Trophoblast cell (in vitro differentiated cells and primary cell): Measurements from ENCODE around the gene GEMIN5.
"Not testable (repeated sequence)": the region's sequence is repeated elsewhere in the genome, so short reads cannot be mapped to it uniquely, and the experiment has no call there.

Experiments
- DNase-seq, 2 donors: peaks; one replicate each; pipeline ENCODE4 v3.0.0-alpha.2; 2016
- H2AFZ ChIP-seq: 2 replicates; pipeline ENCODE4 v1.6.1; 2013; ENCODE audit warnings: low read length, moderate library complexity, mild to moderate bottlenecking; ENCODE audit not compliant: insufficient read depth, poor library complexity
- H2AK5ac ChIP-seq: 2 replicates; pipeline ENCODE4 v1.6.1; 2013; ENCODE audit warnings: mild to moderate bottlenecking, low read length
- H2BK120ac ChIP-seq: 2 replicates; pipeline ENCODE4 v1.6.1; 2013; ENCODE audit warnings: low read length, mild to moderate bottlenecking, moderate library complexity; ENCODE audit not compliant: insufficient read depth, poor library complexity
- H2BK12ac ChIP-seq: 2 replicates; pipeline ENCODE4 v1.6.1; 2013; ENCODE audit warnings: mild to moderate bottlenecking, low read length, moderate library complexity
- H2BK5ac ChIP-seq: 2 replicates; pipeline ENCODE4 v1.6.1; 2013; ENCODE audit warnings: low read length, low read depth, moderate library complexity, mild to moderate bottlenecking; ENCODE audit not compliant: poor library complexity
- H3K14ac ChIP-seq: 2 replicates; pipeline ENCODE4 v1.6.1; 2013; ENCODE audit warnings: mild to moderate bottlenecking, low read length
- H3K18ac ChIP-seq: 2 replicates; pipeline ENCODE4 v1.6.1; 2013; ENCODE audit warnings: mild to moderate bottlenecking, low read length
- H3K23ac ChIP-seq: 2 replicates; pipeline ENCODE4 v1.6.1; 2013; ENCODE audit warnings: low read length
- H3K27ac ChIP-seq: 2 replicates; pipeline ENCODE4 v1.5.1; 2013; ENCODE audit warnings: low read depth, mild to moderate bottlenecking, inconsistent platforms, low read length, moderate library complexity
- H3K27me3 ChIP-seq: 2 replicates; pipeline ENCODE4 v1.6.1; 2013; ENCODE audit warnings: inconsistent platforms, mild to moderate bottlenecking, low read length, moderate library complexity; ENCODE audit not compliant: insufficient read depth
- H3K36me3 ChIP-seq, 2 experiments: 1 replicate in 1 of 2; 2 replicates in 1 of 2; pipeline ENCODE4 v1.6.1; 2013; ENCODE audit warnings: low read length in 2 of 2, mild to moderate bottlenecking in 2 of 2, moderate library complexity in 1 of 2; ENCODE audit not compliant: insufficient read depth in 2 of 2, control insufficient read depth in 1 of 2
- H3K4ac ChIP-seq: 2 replicates; pipeline ENCODE4 v1.6.1; 2013; ENCODE audit warnings: low read depth, mild to moderate bottlenecking, low read length, moderate library complexity
- H3K4me1 ChIP-seq, 2 experiments: 1 replicate in 1 of 2; 2 replicates in 1 of 2; pipeline ENCODE4 v1.6.1; 2013; ENCODE audit warnings: low read length in 2 of 2, mild to moderate bottlenecking in 2 of 2, moderate library complexity in 1 of 2; ENCODE audit not compliant: insufficient read depth in 2 of 2, control insufficient read depth in 1 of 2
- H3K4me2 ChIP-seq: 2 replicates; pipeline ENCODE4 v1.6.1; 2013; ENCODE audit warnings: inconsistent platforms, mild to moderate bottlenecking, low read length, moderate library complexity
- H3K4me3 ChIP-seq: 2 replicates; pipeline ENCODE4 v1.5.1; 2013; ENCODE audit warnings: mild to moderate bottlenecking, low read depth, low read length, inconsistent platforms
- H3K79me1 ChIP-seq: one replicate; pipeline ENCODE4 v1.6.1; 2013; ENCODE audit warnings: low read length
- H3K79me2 ChIP-seq: 2 replicates; pipeline ENCODE4 v1.6.1; 2013; ENCODE audit warnings: low read length, mild to moderate bottlenecking; ENCODE audit not compliant: control insufficient read depth, insufficient read depth, poor library complexity
- H3K9ac ChIP-seq: 2 replicates; pipeline ENCODE4 v1.6.1; 2013; ENCODE audit warnings: mild to moderate bottlenecking, low read length
- H3K9me3 ChIP-seq: 2 replicates; pipeline ENCODE4 v1.6.1; 2013; ENCODE audit warnings: low read depth, mild to moderate bottlenecking, control low read depth, inconsistent platforms, low read length; ENCODE audit not compliant: insufficient read depth
- H4K12ac ChIP-seq: 2 replicates; pipeline ENCODE4 v1.6.1; 2013; ENCODE audit warnings: low read depth, mild to moderate bottlenecking, low read length, moderate library complexity
- H4K8ac ChIP-seq: 2 replicates; pipeline ENCODE4 v1.6.1; 2013; ENCODE audit warnings: low read depth, mild to moderate bottlenecking, low read length, moderate library complexity
- H4K91ac ChIP-seq: one replicate; pipeline ENCODE4 v1.6.1; 2013; ENCODE audit warnings: low read depth, mild to moderate bottlenecking, low read length, moderate library complexity
- WGBS: extraction: QIAGEN DNeasy Blood & Tissue Kit; methylation state at CpG from one replicate; pipeline ENCODE4 v1.1.7; 2013; ENCODE audit warnings: missing lambda C conversion rate; ENCODE audit not compliant: insufficient read length, insufficient coverage; ENCODE audit errors: extremely low coverage; 5-methylcytosine and 5-hydroxymethylcytosine counted together

GEMIN5 gene

DNA sequence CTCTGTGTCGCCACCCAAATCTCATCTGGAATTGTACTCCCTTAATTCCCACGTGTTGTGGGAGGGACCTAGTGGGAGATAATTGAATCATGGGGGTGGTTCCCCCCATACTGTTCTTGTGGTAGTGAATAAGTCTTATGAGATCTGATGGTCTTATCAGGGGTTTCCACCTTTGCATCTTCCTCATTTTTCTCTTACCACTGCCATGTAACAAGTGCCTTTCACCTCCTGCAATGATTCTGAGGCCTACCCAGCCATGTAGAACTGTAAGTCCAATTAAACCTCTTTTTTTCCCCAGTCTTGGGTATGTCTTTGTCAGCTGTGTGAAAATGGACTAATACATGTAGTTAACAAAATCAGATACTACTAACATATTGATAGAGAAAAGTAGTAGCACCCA, 40.3 kb upstream of the GEMIN5 start:
- H2BK12ac ChIP-seq, H3K4me1 ChIP-seq, DNase-seq, H3K79me1 ChIP-seq, H3K4me3 ChIP-seq, H3K4ac ChIP-seq, H3K27me3 ChIP-seq, H3K14ac ChIP-seq, H3K9ac ChIP-seq, H2BK120ac ChIP-seq, H2AK5ac ChIP-seq, H3K9me3 ChIP-seq, H3K18ac ChIP-seq, H3K23ac ChIP-seq, H3K27ac ChIP-seq, H2BK5ac ChIP-seq, H3K4me2 ChIP-seq, H2AFZ ChIP-seq, H3K79me2 ChIP-seq, H4K8ac ChIP-seq, H4K12ac ChIP-seq, H4K91ac ChIP-seq, H3K36me3 ChIP-seq: not testable (repeated sequence)
- WGBS: no CpG with 5 or more reads among the region's 2 CpGs

DNA sequence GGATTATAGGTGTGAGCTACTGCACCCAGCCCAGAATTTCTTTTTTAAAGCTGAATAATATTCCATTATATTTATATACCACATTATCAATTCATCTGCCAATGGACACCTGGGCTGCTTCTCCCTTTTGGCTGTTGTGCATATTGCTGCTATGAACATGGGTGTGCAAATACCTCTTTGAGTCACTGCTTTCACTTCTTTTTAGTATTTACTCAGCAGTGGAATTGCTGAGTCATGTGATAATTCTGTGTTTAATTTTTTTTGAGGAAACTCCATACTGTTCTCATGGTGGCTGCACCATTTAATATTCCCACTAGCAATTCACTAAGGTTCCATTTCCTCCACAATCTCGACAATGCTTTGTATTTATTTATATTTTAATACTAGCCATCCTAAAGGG, 39.4 kb upstream of the GEMIN5 start:
- Histone ChIP-seq H3K79me1 (no peaks in the 10 kb centered on the region), H3K14ac (no peak overlapping the region), H3K79me2 (no peaks in the 10 kb centered on the region), H3K9me3 (no peaks in the 10 kb centered on the region), H3K4me1 (no peaks in the 10 kb centered on the region), H2AFZ (no peak overlapping the region), H3K4me2 (no peak overlapping the region), H2BK12ac (no peak overlapping the region), H3K4ac (no peak overlapping the region), H3K9ac (no peak overlapping the region), H3K18ac (no peak overlapping the region), H2BK120ac (no peak overlapping the region), H2AK5ac (no peak overlapping the region), H4K8ac (no peak overlapping the region), H2BK5ac (no peak overlapping the region), H3K4me3 (no peak overlapping the region), H4K12ac (no peak overlapping the region), H3K27ac (no peak overlapping the region), H3K36me3 (no peaks in the 10 kb centered on the region), H4K91ac (no peak overlapping the region), H3K23ac (no peak overlapping the region), H3K27me3 (no peaks in the 10 kb centered on the region)
- no peak for DNase-seq
- WGBS: no CpG with 5 or more reads among the region's 1 CpG

DNA sequence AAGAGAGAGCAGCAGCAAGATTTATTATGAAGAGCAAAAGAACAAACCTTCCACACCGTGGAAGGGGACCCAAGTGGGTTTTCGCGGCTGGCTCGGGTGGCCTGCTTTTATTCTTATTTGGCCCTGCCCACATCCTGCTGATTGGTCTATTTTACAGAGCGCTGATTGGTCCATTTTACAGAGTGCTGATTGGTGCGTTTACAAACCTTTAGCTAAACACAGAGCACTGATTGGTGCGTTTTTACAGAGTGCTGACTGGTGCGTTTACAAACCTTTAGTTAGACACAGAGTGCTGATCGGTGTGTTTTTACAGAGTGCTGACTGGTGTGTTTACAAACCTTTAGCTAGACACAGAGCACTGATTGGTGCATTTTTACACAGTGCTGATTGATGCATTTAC, 38.1 kb upstream of the GEMIN5 start:
- not testable (repeated sequence) for H4K8ac ChIP-seq, H2BK120ac ChIP-seq, H3K36me3 ChIP-seq, H3K4ac ChIP-seq, H2AK5ac ChIP-seq, H4K12ac ChIP-seq, H3K9me3 ChIP-seq, H3K4me2 ChIP-seq, H3K4me1 ChIP-seq, H2BK12ac ChIP-seq, H3K4me3 ChIP-seq, H4K91ac ChIP-seq, H3K14ac ChIP-seq, H3K23ac ChIP-seq, H3K18ac ChIP-seq, H2AFZ ChIP-seq, H3K27me3 ChIP-seq, H3K79me1 ChIP-seq, H2BK5ac ChIP-seq, H3K9ac ChIP-seq, H3K27ac ChIP-seq, H3K79me2 ChIP-seq, DNase-seq
- WGBS: no CpG with 5 or more reads among the region's 9 CpGs

DNA sequence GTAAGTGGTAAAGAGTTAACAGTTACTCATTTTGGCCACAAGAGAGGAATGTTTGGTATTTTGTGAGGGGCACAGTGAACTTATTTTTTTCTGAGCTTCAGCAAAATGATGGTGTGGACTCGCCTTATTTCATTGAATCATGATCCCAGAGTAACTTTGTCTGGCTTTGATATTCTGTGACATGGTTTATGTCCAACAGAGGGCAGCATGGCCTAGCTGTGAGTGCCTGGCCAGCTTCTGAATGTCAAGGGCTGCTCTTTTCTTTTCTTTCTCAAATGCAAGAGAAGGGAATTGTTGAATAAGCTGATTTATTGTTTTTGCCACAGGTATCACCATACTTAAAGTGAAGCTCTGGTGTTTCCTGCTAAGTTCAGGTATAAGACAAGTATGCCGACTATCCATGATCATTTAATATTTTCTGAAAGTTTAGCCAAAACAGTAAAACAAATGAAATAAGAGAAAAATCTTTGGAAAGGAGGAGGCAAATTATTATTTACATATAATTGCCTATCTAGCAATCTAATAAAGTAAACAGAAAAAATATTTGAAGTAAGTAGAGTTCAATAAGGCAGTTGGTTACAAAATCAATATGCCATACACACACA, 34.6 kb upstream of the GEMIN5 start:
- no peak overlapping the region for H3K9ac ChIP-seq
- no peak overlapping the region for H3K27ac ChIP-seq
- H3K9me3 ChIP-seq: no peaks in the 10 kb centered on the region
- H3K79me1 ChIP-seq: no peaks in the 10 kb centered on the region
- H2AK5ac ChIP-seq: no peak overlapping the region
- H4K12ac ChIP-seq: no peak overlapping the region
- H3K4me2 ChIP-seq: no peak overlapping the region
- H3K36me3 ChIP-seq: peaks cover 0 to 3% of the 10 kb centered on the region in 2 experiments
- no peak overlapping the region for H3K4ac ChIP-seq
- H3K4me1 ChIP-seq: no peaks in the 10 kb centered on the region
- no peak overlapping the region for H3K14ac ChIP-seq
- DNase-seq: peak; percentile 23 to 60
- no peak overlapping the region for H2BK120ac ChIP-seq
- no CpG with 5 or more reads among the region's 2 CpGs for WGBS
- H2BK5ac ChIP-seq: no peak overlapping the region
- H2AFZ ChIP-seq: no peak overlapping the region
- H3K18ac ChIP-seq: no peak overlapping the region
- no peak overlapping the region for H3K4me3 ChIP-seq
- H4K91ac ChIP-seq: no peak overlapping the region
- no peak overlapping the region for H2BK12ac ChIP-seq
- no peaks in the 10 kb centered on the region for H3K79me2 ChIP-seq
- no peaks in the 10 kb centered on the region for H3K27me3 ChIP-seq
- H4K8ac ChIP-seq: no peak overlapping the region
- no peak overlapping the region for H3K23ac ChIP-seq
